HepG2 (cell line): Measurements from ENCODE around the gene USP12. TPM values are rescaled to one million over a fixed set of nuclear protein-coding genes. Genes with fewer than 3 reads are reported as not detected.
A peak's percentile ranks its signal among the peaks of the same experiment; 100 is the strongest.

Experiments
- ETV5 ChIP-seq: IDR thresholded peaks from 2 replicates; pipeline ENCODE4 v1.6.1; 2018; ENCODE audit warnings: missing biosample characterization, missing genetic modification reagents, inconsistent platforms, borderline replicate concordance
- IRF2 ChIP-seq: IDR thresholded peaks from 2 replicates; pipeline ENCODE4 v1.6.1; 2018; ENCODE audit warnings: missing genetic modification reagents, missing compliant biosample characterization
- KDM5A ChIP-seq: fragments of 200-600 bp; sonication (generic); IDR thresholded peaks from 2 replicates; pipeline ENCODE4 v1.7.0; 2018; ENCODE audit warnings: antibody characterized with exemption, mild to moderate bottlenecking, low read length, borderline replicate concordance
- KLF15 ChIP-seq: sonication (generic); formaldehyde crosslinking; IDR thresholded peaks from 2 replicates; pipeline ENCODE4 v1.8.1; 2023; ENCODE audit warnings: borderline replicate concordance, mild to moderate bottlenecking, inconsistent platforms, missing genetic modification reagents, mixed read lengths
- MAFF ChIP-seq: IDR thresholded peaks from 2 replicates; pipeline ENCODE4 v1.6.1; 2011; ENCODE audit warnings: low read depth, low read length, improper control_type of control experiment
- MAZ ChIP-seq, 2 experiments: sonication (generic) in 1 of 2; formaldehyde crosslinking in 1 of 2; IDR thresholded peaks; 2 replicates each; pipeline versions ENCODE4 v1.5.0 to v1.6.1; 2012 to 2020; ENCODE audit warnings: low read depth in 2 of 2, mild to moderate bottlenecking in 2 of 2, borderline replicate concordance in 1 of 2, improper control_type of control experiment in 1 of 2, low read length in 1 of 2, missing genetic modification reagents in 1 of 2, moderate library complexity in 1 of 2
- MTF2 ChIP-seq: sonication (generic); formaldehyde crosslinking; IDR thresholded peaks from 2 replicates; pipeline ENCODE4 v1.5.0; 2020; ENCODE audit warnings: missing genetic modification reagents, borderline replicate concordance
- NFIB ChIP-seq: sonication (generic); formaldehyde crosslinking; IDR thresholded peaks from 2 replicates; pipeline ENCODE4 v1.9.0; 2021; ENCODE audit warnings: missing genetic modification reagents, mild to moderate bottlenecking, borderline replicate concordance
- RXRB ChIP-seq: IDR thresholded peaks from 2 replicates; pipeline ENCODE4 v1.6.1; 2016; ENCODE audit warnings: borderline replicate concordance, missing genetic modification reagents, missing compliant biosample characterization
- SMARCC2 ChIP-seq: fragments of 450-650 bp; IDR thresholded peaks from 2 replicates; pipeline ENCODE4 v1.6.1; 2017; ENCODE audit warnings: antibody characterized with exemption, mild to moderate bottlenecking
- U2AF1 ChIP-seq: fragments of 200-400 bp; formaldehyde crosslinking; optimal IDR thresholded peaks from 2 replicates; pipeline ENCODE3; 2017; ENCODE audit warnings: mild to moderate bottlenecking, low read depth, low read length
- ZC3H13 ChIP-seq: sonication (generic); formaldehyde crosslinking; IDR thresholded peaks from 2 replicates; pipeline ENCODE4 v1.8.1; 2023; ENCODE audit warnings: mild to moderate bottlenecking, missing genetic modification reagents, moderate library complexity
- ZFP36 ChIP-seq: fragments of 150-350 bp; IDR thresholded peaks from 2 replicates; pipeline ENCODE4 v1.6.1; 2018; ENCODE audit warnings: borderline replicate concordance, low read length, low read depth; ENCODE audit not compliant: partially characterized antibody
- ZFP82 ChIP-seq: sonication (generic); formaldehyde crosslinking; IDR thresholded peaks from 2 replicates; pipeline ENCODE4 v1.5.1; 2020; ENCODE audit warnings: mild to moderate bottlenecking, missing genetic modification reagents, borderline replicate concordance
- ZNF274 ChIP-seq: sonication (generic); formaldehyde crosslinking; IDR thresholded peaks from 2 replicates; pipeline ENCODE4 v1.5.1; 2020; ENCODE audit warnings: mild to moderate bottlenecking, missing genetic modification reagents
- ZNF510 ChIP-seq: sonication (generic); formaldehyde crosslinking; IDR thresholded peaks from 2 replicates; pipeline ENCODE4 v1.4.0; 2020; ENCODE audit warnings: low read depth, mild to moderate bottlenecking, missing genetic modification reagents
- ZNF570 ChIP-seq: sonication (generic); formaldehyde crosslinking; IDR thresholded peaks from 2 replicates; pipeline ENCODE4 v1.4.0; 2020; ENCODE audit warnings: mild to moderate bottlenecking, missing genetic modification reagents, borderline replicate concordance
- ZNF572 ChIP-seq: sonication (generic); formaldehyde crosslinking; IDR thresholded peaks from 2 replicates; pipeline ENCODE4 v1.5.1; 2020; ENCODE audit warnings: mild to moderate bottlenecking, missing genetic modification reagents
- ZNF772 ChIP-seq: sonication (generic); formaldehyde crosslinking; IDR thresholded peaks from 2 replicates; pipeline ENCODE4 v1.5.0; 2020; ENCODE audit warnings: mild to moderate bottlenecking, missing genetic modification reagents
- polyA plus RNA-seq, 8 experiments: library from polyadenylated mRNA; depleted of rRNA in 3 of 8; stranded (reverse) in 7 of 8; unstranded in 1 of 8; fragments of >200 nt; fragmentation: Illumina TruSeq in 4 of 8; extraction: Trizol in 4 of 8; gene quantifications; 2 replicates each; pipeline versions ENCODE4 v1.2.1 to v1.2.3, GENCODE V29; 2011 to 2016; ENCODE audit warnings: low read depth in 4 of 8, missing spikeins in 1 of 8, mixed read lengths in 1 of 8; ENCODE audit not compliant: insufficient read depth in 1 of 8
- total RNA-seq, 5 experiments: library from RNA; depleted of rRNA; stranded (reverse); fragments of >200 nt; fragmentation: Illumina TruSeq; extraction: Trizol; gene quantifications; 2 replicates each; pipeline ENCODE4 v1.2.3, GENCODE V29; 2016; ENCODE audit warnings: low read depth in 1 of 5
- TF ChIP-seq, protein P1 (sequence below), 2 experiments: sonication (generic) in 1 of 2; formaldehyde crosslinking in 1 of 2; IDR thresholded peaks; 2 replicates each; pipeline versions ENCODE4 v1.4.0 to v1.6.1; 2018 to 2020; ENCODE audit warnings: missing genetic modification reagents in 2 of 2, borderline replicate concordance in 1 of 2, low read depth in 1 of 2, mild to moderate bottlenecking in 1 of 2, missing biosample characterization in 1 of 2
- TF ChIP-seq, protein P2 (sequence below): sonication (generic); formaldehyde crosslinking; IDR thresholded peaks from 2 replicates; pipeline ENCODE4 v1.5.0; 2020; ENCODE audit warnings: missing genetic modification reagents
- TF ChIP-seq, protein P3 (sequence below): sonication (generic); formaldehyde crosslinking; IDR thresholded peaks from 2 replicates; pipeline ENCODE4 v1.5.0; 2020; ENCODE audit warnings: missing genetic modification reagents, mild to moderate bottlenecking, borderline replicate concordance
- TF ChIP-seq, protein P4 (sequence below): sonication (generic); formaldehyde crosslinking; IDR thresholded peaks from 2 replicates; pipeline ENCODE4 v1.4.0; 2020; ENCODE audit warnings: missing genetic modification reagents; ENCODE audit errors: not compliant biosample characterization
- TF ChIP-seq, protein P5 (sequence below): IDR thresholded peaks from 2 replicates; pipeline ENCODE4 v1.6.1; 2016; ENCODE audit warnings: low read depth, borderline replicate concordance

USP12 gene
- total and polyA plus RNA-seq, 2 of the 13 experiments (the other 11 are each of a cell fraction or from before 2014, with no cell fraction given) = 9.8 to 19.5 TPM

DNA sequence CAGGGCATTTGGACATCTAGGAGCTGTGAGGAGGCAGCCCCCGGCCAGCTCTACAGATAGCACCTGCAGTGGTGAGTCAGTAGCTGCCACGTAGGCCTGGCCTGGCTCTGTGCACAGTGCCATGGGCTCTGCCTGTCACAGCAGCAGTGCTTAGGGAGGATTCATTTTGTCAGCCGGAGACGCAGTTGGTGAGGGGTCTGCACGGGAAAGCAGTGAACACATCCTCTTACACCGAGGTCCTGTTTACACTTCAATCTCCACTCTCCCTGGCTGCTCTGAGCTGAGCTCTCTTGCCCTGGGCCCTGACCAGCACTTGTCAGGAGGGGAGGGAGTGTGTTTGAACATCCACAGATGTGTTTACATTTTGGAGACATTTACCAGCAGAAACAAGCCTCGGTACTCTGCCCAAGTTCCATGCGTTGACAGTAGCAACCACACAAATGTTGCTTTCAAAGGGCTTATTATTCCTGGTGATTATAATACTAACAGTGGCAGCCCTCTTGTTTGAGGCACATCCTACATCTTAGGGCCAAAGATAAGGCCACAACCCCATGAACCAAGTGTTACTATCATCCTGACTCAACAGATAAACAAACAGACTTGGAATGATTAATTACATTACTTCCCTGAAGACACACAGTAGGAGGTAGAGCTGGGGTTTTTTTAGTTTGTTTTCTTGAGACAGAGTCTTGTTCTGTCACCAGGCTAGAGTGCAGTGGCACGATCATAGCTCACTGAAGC, 148.9 kb downstream of the USP12 start (continued):
- TF ChIP-seq ZNF772 (CRISPR knock-in tag) (0 out of 2 replicates have a peak, but pooled peaks have one; percentile 59), ZC3H13 (no peak), ZNF570 (CRISPR knock-in tag) (no peak), MAFF (no peak), U2AF1 (no peak), KLF15 (CRISPR knock-in tag) (no peak), RXRB (CRISPR knock-in tag) (peak; percentile 37; the same call in 1 of the 2 replicates), MTF2 (no peak), NFIB (no peak), ETV5 (CRISPR knock-in tag) (peak; percentile 35; the same call in 1 of the 2 replicates), SMARCC2 (no peak), IRF2 (CRISPR knock-in tag) (no peak; the same call in 1 of the 2 replicates), KDM5A (no peak), ZNF510 (CRISPR knock-in tag) (no peak), MAZ (IDR thresholded peaks at IDR 0.05; ENCODE audit: borderline replicate concordance, low read depth, low read length) (no peak), MAZ (CRISPR knock-in tag; IDR thresholded peaks at IDR 0.05; ENCODE audit: low read depth) (no peak), ZNF572 (CRISPR knock-in tag) (0 out of 2 replicates have a peak, but pooled peaks have one; percentile 38), ZFP36 (no peak), ZFP82 (CRISPR knock-in tag) (no peak), ZNF274 (CRISPR knock-in tag) (no peak)
- TF ChIP-seq, protein P1, sequence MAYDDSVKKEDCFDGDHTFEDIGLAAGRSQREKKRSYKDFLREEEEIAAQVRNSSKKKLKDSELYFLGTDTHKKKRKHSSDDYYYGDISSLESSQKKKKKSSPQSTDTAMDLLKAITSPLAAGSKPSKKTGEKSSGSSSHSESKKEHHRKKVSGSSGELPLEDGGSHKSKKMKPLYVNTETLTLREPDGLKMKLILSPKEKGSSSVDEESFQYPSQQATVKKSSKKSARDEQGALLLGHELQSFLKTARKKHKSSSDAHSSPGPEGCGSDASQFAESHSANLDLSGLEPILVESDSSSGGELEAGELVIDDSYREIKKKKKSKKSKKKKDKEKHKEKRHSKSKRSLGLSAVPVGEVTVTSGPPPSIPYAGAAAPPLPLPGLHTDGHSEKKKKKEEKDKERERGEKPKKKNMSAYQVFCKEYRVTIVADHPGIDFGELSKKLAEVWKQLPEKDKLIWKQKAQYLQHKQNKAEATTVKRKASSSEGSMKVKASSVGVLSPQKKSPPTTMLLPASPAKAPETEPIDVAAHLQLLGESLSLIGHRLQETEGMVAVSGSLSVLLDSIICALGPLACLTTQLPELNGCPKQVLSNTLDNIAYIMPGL (CRISPR knock-in tag; IDR thresholded peaks at IDR 0.05; ENCODE audit: borderline replicate concordance in 1 of 2, low read depth in 1 of 2) = no peak
- TF ChIP-seq, protein P2, sequence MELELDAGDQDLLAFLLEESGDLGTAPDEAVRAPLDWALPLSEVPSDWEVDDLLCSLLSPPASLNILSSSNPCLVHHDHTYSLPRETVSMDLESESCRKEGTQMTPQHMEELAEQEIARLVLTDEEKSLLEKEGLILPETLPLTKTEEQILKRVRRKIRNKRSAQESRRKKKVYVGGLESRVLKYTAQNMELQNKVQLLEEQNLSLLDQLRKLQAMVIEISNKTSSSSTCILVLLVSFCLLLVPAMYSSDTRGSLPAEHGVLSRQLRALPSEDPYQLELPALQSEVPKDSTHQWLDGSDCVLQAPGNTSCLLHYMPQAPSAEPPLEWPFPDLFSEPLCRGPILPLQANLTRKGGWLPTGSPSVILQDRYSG = no peak
- TF ChIP-seq, protein P3, sequence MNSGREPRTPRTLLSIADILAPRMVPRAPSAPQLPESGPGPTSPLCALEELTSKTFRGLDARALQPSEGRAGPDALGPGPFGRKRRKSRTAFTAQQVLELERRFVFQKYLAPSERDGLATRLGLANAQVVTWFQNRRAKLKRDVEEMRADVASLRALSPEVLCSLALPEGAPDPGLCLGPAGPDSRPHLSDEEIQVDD (CRISPR knock-in tag) = no peak
- TF ChIP-seq, protein P4, sequence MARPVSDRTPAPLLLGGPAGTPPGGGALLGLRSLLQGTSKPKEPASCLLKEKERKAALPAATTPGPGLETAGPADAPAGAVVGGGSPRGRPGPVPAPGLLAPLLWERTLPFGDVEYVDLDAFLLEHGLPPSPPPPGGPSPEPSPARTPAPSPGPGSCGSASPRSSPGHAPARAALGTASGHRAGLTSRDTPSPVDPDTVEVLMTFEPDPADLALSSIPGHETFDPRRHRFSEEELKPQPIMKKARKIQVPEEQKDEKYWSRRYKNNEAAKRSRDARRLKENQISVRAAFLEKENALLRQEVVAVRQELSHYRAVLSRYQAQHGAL = no peak
- TF ChIP-seq, protein P5, sequence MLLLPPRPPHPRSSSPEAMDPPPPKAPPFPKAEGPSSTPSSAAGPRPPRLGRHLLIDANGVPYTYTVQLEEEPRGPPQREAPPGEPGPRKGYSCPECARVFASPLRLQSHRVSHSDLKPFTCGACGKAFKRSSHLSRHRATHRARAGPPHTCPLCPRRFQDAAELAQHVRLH (CRISPR knock-in tag) = no peak
